Anterior cingulate cortex (tissue), 58 donors: ENCODE results near the gene RPL5.
A peak's percentile ranks its signal among the peaks of the same experiment; 100 is the strongest.

Experiments
- DNase-seq, 58 donors: peaks; one replicate each; lab custom pipeline; 2025; lab: John Stamatoyannopoulos, UW

RPL5 gene

DNA sequence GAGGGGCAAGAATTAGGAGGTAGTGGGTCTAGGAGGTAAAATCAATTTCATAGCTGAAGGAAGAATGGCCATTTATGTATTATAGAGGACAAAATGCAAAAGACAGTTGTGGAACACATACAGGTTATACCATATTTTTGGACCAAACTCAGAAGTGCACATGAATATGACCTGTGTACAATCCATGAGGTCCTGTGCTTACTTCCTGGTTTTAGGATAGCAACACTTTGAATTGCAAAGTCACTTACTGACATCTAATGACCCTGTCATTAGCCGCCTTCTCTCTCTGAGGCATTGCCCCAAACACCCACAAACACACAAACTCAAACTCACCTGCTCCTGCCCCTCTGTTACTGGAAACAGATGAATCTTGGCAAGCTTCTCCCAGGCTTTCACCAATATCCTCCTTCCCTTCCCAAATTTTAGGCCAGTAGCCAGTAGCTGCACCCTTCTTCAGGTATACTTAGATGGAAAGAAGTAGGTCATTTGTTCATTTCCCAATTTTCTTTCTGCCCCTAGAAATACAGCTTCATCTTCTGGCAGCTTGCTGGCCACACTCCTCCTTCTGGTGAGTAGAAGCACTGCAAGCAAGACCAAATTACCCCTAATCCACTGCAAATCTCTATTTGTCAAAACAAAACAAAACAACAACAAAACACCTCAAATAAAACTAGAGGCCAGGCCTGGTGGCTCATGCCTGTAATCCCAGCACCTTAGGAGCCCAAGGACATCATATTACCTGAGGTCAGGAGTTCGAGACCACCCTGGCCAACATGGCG, 13.7 kb upstream of the RPL5 start:
- no peak for DNase-seq

GRCh38 chr1:92820024-92820423, 11.8 kb upstream of the RPL5 start:
- DNase-seq = no peak

DNA sequence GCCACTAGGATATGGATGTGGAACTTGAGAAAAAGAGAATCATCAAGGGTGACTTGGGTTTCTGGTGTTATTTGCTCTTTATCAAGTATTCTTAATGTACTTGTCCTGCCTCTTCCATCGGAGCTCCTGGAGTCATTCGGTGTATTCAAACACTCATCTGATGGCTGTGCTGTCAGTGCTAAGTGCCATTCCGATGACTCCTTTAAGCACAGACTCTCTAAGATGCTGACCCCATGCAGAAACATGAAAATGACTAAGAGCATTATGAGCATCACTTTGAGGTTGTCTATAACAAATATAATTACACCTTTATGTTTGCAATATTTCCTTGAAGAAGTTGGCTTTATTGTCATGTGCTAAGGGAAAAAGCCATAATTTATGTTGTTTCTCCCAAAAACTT, 11.3 kb upstream of the RPL5 start:
- DNase-seq = no peak

DNA sequence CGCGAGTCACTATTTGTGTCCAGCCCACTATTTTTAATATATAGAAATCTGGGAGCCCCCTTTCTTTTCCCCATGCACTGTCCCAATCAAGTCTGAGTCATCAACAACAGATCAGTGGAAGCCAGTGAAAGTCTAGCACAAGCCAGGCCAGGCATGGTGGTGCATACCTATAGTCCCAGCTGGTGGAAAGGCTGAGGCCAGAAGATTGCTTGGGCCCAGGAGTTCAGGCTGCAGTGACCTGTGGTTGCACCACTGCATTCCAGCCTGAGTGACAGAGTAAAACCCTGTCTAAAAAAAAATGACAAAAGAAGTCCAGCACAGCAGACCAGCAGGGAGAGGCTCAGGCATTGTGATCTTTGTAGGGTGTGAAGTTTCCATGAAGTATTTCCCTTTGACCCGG, 9.0 kb upstream of the RPL5 start:
- no peak for DNase-seq

DNA sequence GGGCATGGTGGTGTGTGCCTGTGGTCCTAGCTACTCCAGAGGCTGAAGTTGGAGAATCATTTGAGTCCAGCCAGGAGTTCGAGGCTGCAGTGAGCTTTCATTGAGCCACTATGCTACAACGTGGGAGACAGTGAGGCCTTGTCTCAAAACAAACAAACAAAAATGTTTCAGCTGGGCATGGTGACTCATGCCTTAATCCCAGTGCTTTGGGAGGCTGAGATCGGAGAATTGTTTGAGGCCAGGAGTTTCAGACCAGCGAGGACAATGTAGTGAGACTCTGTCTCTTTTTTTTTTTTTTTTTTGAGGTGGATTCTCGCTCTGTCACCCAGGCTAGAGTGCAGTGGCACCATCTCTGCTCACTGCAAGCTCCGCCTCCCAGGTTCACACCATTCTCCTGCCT, 5.0 kb upstream of the RPL5 start:
- no peak for DNase-seq

- no peak for DNase-seq
Measured at GRCh38 chr1:92831368-92831761, 475 bp upstream of the RPL5 start.

GRCh38 chr1:92832537-92833114, 786 bp downstream of the RPL5 start:
- peak in 2 of 58 donors; percentile 23 to 33 for DNase-seq

DNA sequence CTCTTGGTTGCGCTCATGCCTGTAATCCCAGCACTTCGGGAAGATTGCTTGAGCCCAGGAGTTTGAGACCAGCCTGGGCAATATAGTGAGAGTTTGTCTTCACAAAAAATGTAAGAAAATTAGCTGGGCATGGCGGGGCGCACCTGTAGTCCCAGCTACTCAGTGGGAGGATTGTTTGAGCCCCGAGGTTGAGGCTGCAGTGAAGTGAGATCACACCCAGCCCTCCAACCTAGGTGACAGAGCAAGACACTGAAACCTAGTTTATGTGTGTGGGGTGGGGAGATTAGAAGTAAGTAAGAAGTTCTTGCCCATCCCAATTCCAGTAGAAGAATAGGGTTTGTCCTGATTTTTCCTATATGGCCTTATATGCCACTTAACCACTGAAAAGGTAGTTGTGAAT, 2.0 kb downstream of the RPL5 start:
- DNase-seq = no peak

- DNase-seq = no peak
Measured at GRCh38 chr1:92834617-92835016, 2.8 kb downstream of the RPL5 start.

DNA sequence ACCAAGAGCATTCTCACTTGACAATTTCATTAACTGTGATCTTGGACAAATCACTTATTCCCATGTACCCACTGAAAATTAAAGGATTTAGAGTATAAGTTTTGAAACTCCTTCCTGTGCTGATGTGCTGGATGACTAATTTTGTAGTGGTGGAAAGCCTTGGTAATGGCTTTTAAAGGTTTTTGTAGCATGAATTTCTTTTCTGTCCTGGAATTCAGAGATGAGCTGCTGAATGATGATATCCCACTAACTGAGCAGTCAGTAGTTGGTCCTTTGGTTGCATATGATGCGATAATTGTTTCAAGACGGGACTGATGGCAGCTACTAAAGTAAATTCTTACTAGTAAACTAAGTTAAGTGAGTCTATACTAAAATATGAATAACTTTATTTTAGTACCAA, 5.2 kb downstream of the RPL5 start:
- DNase-seq = no peak

GRCh38 chr1:92838519-92838918, 6.7 kb downstream of the RPL5 start:
- no peak for DNase-seq

GRCh38 chr1:92839442-92839841, 7.6 kb downstream of the RPL5 start:
- DNase-seq = no peak

GRCh38 chr1:92840600-92840999, 8.8 kb downstream of the RPL5 start:
- no peak for DNase-seq

- DNase-seq = no peak
Measured at GRCh38 chr1:92842082-92843045, 10.5 kb downstream of the RPL5 start.

- DNase-seq = no peak
Measured at GRCh38 chr1:92843046-92843423, 11.2 kb downstream of the RPL5 start.

DNA sequence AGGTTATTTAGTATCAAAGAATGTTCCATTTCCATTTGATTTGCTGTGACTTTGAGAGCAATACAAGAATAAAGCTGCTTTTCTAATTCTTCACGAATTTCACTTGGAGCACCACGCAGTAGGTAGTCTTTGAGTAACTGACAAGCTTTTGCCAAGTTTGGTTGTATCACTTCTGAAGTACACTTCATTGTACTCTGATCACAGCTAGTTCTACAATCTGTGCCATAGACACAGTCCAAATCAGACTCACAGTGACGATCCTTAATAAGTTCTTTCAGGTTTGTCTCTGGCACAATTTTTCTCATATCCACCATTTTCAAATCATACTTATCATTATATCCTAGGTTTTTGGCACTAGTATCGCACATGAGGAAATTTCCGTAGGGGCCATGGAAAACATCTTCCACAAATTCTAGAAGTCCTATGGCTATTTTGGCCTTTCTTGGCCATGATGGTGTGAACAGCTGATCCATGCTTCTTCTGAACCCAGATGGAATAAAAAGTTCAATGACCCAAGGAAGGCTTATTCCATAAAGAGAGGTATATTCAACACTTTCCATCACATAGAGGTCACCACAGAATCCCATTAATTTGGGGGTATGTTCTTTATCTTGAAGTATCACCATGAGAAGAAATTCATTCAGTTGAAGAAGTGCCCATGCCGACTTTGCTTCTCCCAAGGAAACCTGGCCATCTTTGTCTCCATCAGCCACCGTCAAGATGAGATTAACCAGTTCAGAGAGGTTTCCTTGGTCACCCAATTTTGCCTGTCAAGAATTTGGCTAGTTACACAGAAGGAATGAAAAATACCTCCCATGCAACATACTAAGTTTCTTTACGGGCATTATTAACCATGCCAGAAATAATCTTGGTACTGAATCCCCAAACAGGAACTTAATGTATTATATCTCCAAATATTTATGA, 11.9 kb downstream of the RPL5 start:
- DNase-seq = peak in 1 of 58 donors; percentile 22

DNA sequence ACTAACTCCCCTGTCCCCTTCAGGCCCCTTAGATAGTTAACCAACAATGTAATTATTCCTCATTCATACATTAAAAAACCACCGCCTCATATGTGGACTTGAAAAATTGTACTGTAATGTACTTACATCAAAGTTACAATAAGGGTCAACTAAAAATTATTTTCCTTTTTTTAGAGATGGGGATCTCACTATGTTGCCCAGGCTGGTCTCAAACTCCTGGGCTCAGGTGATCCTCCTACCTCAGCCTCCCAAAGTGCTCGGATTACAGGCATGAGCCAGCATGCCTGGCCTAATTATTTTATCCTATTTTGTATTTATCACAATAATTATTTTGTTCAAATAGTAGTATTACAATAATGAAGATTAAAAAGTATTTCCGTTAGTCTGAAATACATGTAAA, 12.6 kb downstream of the RPL5 start:
- DNase-seq = no peak

DNA sequence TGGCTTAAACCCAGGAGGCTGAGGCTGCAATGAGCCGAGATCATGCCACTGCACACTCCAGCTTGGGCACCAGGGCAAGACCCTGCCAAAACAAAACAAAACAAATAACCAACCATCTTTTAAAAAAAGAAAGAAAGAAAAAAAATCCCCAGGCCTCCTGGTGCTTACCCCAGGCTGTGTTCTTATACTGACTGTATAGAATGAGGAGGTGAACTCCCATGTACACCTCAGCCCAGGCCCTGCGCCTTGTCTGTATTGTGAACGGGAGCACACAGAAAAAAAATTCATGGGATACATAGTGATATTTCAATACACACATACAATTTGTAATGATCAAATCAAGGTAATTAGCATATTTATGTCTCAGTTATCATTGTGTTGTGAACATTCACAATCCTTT, 14.1 kb downstream of the RPL5 start:
- no peak for DNase-seq

DNA sequence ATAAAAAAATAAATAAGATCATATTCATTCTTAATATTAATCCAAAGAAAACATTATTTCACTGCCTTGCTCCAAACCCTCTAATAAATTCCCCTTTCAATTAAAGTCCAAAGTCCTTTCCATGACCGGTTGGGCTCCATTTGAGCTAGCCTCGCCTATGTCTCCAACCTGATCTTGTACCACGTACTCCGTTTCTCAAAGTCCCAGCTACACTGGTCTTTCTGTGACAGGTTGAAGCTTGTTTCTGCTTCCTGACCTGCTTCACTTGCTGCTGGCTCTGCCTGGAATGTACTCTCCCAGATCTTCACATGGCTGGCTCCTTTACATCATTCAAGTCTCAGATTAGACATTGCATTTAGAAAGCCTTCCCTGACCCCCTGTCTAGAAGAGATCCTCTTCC, 16.4 kb downstream of the RPL5 start:
- DNase-seq = no peak

DNA sequence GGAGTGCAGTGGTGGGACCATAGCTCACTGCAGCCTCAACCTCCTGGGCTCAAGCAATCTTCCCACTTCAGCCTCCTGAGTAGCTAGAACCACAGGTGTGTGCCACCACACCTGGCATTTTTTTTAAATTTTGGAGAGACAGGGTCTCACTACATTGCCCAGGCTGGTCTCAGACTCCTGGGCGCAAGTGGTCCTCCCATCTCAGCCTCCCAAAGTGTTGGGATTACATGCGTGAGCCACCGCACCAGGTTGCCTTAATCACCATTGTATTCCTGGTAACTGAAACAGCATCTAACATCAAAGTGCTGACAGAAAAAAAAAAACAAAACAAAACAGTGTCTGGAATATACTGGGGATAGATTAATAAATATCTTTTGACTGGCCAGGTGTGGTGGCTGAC, 18.2 kb downstream of the RPL5 start:
- DNase-seq = no peak
